Hippocampal formation (tissue), 2 donors: ENCODE results near the gene AQP6.
A peak's percentile ranks its signal among the peaks of the same experiment; 100 is the strongest.
"Not testable (repeated sequence)": the region's sequence is repeated elsewhere in the genome, so short reads cannot be mapped to it uniquely, and the experiment has no call there.

Source experiments
- DNase-seq, 2 donors: peaks; one replicate each; lab custom pipeline; 2025; lab: John Stamatoyannopoulos, UW

AQP6 gene

DNA sequence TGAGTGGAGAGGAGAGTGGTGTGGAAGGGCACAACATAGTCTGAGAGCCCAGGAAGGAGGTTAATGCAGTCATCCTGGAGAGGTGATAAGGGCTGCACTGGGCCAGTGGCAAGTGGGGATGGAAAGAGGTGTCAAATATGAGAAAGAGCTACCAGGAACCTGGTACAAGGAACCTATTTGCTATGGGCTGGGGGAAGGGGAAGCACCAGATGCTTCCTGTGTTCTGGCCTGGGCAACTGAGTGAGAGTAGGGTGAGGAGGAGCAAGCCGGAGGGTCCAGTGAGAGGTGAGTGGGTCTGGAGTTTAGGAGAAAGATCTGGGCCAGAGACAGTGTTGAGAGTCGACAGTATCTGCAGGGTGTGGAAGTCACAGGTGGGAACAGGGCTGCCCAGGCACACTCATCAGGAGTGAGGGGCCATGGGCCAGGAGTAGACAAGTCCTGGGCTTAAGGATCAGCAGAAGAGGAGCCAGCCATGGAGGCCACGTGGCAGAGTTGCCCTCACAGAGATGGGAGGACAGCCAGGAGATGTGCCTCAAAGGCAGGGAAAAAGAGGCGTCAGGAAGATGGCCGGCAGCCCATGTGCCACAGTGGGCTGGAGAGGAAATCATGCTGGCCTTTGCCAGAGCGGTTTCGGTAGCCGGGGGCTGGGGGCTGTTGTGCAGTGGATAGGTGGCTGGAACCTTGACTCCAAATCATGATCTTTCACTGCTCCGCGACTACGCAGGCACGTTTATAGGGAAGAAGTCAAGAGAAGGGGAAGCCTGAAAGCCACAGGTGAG is 2.9 kb upstream of the AQP6 start:
- no peak for DNase-seq

GRCh38 chr12:49970658-49971057 is 2.1 kb upstream of the AQP6 start:
- no peak for DNase-seq

GRCh38 chr12:49971141-49971540 is 1.6 kb upstream of the AQP6 start:
- no peak for DNase-seq

DNA sequence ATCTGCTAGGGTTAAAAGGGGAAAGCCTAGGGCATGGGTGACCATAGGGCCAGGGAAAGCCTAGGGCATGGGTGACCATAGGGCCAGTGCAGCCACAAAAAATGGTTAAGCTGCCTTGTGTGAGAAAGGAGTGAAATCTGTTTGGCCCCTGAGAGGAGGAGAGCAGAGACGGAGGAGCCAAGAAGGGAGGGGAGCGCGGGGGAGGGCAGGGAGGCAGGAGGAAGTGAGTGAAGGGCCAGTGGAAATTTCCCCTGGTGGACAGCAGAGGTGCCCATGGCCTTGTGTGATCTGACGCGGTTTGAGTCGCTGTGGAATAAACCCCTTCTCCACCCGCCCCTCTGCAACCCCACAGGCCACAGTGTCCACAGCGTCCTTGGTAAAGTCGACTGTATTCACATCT is 618 bp upstream of the AQP6 start:
- no peak for DNase-seq

DNA sequence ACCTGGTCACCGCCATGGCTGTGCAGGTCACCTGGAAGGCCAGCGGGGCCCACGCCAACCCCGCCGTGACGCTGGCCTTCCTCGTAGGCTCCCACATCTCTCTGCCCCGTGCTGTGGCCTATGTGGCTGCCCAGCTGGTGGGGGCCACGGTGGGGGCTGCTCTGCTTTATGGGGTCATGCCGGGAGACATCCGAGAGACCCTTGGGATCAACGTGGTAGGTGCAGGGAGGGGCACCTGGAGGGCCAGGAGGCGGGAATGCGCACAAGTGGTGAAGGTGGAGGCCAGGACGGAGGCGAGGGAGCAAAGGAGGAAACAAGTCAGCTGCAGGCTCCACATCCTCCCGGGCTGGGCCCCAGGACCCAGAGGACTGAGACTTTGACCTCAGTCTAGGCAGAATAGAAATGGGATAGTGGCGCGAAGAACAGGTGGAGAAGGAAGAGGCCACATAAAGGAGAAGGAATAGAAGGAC is 649 bp downstream of the AQP6 start:
- DNase-seq = no peak

- peak; percentile 70 to 72 for DNase-seq
Measured at GRCh38 chr12:49974231-49974675, 1.5 kb downstream of the AQP6 start.

DNA sequence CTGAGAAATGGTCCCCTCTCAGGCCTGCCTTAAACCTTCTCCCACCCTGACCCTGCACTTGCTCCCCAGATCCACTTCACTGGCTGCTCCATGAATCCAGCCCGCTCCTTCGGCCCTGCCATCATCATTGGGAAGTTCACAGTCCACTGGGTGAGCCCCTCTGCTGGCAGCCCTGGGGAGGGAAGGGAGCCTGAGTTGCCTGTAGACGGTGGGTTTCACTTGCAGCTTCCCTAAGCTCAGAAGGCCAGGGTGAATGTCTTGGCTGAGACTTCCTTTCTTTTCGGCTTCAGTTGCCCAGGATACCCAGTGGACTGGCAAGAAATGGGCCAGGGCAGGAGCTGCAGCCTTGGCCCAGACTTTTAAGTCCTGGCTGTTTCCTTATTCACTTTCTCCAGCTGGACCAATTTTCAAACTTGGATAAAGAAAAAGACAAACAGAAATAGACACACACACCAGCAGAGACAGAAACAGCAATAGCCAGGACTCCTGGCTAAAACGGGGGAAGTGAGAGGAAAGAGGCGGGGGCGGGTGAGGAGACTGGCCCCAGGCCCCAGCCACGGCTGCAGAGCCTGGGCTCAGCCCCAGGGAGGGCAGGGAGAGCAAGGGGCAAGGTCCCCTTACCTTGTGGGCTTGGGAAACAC is 2.0 kb downstream of the AQP6 start:
- DNase-seq = peak; percentile 36 to 66

- DNase-seq = no peak
Measured at GRCh38 chr12:49975318-49975761, 2.6 kb downstream of the AQP6 start.

DNA sequence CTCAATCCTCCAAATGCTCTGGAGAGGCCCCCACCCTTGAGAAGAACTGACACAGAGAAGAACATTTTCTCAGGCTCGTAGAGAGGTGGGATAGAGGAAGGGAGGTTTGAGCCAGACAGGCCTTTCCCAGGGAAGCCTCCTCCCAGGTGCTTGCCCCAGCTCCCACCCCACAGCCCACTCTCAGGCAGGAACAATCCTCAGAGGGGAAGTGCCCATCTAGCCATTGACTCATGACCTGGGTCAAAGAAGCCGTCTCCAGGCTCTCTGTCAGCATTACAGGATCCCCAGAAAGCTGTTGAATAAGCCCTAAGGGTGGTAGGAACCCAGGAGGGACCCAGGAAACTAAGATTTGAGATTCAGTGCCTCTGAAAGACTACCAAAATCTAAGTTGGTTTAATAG is 3.8 kb downstream of the AQP6 start:
- DNase-seq = no peak

DNA sequence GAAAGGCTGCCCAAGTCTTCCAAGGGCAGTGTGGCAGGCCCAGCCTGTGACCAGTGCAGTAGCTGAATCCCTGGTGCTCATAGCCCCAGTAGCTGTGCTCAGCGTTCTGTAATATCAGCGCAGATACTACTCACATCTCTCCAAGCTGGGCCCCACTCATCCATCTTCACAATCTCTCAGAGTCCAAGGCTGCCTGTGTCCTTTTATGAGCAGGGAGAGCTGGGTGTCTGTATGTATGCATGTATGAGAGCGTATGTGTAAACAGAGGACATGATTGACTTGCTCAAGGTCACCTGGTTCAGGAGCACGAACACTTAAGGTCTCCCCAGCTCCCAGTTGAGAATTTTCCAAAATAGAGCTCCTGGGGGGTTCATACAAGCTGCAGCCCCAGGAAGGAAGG is 5.4 kb downstream of the AQP6 start:
- DNase-seq = no peak

GRCh38 chr12:49979016-49979586 is 6.4 kb downstream of the AQP6 start:
- DNase-seq = peak; percentile 75 to 79

DNA sequence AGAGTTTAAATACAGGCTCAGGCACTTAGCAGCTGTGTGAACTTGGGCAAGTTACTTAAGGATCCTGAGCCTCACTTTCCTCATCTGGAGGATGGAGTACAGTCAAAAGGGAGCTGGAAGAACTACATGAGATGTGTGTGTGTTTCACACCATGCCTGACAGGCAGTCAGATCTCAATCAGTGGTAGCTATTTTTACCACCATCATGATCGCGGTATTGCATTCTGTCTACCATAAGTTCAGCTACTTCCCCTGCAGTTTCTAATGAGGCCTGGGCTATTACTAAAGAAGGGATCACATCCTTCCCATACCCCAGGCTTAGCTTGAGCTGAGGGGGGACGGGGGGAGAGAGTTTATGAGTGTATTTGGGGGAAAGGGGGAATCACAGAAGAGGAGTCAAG is 7.0 kb downstream of the AQP6 start:
- DNase-seq = no peak

DNA sequence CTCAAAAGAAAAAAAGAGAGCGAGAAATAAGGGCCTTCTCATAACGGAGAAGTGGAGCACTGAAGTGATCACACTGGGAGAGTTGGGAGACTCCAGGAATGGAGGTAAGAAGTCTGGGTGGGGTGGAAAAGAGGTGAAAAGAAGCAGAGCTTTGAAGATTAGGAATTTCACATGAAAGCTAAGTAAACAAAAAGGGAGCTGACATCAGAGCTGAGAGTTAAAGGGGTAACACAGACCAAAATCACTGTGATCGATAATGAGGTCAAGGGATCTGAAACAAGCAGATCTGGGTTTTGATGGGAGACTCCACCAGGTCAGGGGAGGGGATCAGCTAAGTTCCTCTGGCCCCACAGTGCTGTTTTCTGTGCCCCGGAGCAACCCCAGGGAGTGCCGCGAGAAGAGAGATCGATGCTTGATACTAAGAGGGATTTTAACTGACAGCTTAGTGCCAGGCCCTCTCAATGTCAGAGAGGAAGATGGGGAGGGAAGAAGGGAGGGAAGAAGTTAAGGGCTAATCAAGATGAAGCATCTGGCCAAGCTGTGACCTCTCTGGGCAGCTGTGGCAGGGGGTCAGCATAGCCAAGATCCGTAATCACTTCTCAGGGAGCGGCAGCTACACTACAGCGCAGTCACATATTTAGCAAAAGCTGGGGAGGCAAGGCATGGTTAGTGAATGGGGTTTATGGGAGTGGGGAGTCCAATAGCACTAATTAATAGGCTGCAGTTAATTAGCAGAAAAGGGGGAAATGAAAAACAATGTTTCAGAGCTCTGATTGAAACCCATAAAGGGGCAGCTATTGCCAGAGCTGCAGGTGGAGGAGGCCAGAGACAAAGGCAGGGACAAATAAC is 8.0 kb downstream of the AQP6 start:
- no peak for DNase-seq

DNA sequence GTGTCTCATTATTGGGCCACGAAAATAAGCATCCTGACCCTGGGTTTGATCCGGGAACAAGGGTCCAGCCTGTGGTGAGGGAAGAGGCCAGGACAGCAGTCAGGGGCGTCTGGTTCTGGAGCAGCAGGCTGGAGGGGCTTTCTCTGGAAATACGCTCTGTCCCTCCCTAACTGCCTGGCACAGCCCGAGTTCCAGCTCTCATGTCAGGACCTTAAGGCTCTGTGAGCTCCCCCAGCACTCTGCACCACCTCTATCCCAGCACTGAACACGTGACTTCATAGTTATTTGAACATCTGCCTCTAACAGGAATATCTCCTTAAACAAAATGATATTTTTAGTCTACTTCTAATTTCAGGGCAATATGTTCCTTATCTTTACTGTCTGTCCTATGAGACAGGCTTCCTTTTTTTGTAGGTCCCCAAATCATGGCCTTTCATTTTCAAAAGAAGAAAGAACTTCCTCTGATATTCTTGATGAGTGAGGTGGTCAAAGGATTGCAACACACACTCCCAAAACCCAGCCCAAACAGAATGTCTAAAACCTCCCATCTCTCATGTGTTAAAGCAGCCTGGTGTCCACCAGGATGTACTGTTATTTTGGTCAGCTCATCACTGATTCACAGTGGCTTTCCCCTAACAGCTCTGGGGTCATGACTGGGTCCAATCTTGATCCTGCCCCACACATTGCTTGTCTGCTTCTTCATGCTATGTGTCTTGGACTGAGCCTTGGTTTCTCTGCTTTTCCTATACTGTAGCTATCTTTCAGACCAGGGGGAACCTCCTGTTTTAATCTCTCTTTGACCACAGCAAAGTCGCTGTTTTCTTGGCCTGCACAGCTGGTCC is 9.7 kb downstream of the AQP6 start:
- no peak for DNase-seq

DNA sequence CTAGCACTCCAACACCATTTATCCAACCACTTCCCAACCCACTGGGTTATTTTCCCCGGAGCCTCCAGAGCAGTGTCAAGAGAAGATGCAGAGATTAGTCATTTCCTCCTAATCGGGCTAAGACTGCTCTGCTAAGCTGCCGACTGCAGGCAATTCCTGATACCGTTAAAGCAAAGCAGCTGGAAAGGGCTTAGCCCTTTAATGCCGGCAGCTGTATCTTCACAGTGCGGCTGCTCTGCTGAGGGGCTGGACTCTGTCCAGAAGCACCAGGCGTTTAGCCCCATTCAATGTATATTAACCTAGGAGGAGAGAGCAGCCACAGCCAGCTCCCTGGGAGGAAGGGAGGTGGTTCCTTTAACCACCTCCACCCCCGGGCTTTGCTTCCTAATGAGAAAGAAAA is 11.1 kb downstream of the AQP6 start:
- DNase-seq = peak in 1 of 2 donors; percentile 27

GRCh38 chr12:49984476-49985359 is 12.0 kb downstream of the AQP6 start:
- DNase-seq = no peak

DNA sequence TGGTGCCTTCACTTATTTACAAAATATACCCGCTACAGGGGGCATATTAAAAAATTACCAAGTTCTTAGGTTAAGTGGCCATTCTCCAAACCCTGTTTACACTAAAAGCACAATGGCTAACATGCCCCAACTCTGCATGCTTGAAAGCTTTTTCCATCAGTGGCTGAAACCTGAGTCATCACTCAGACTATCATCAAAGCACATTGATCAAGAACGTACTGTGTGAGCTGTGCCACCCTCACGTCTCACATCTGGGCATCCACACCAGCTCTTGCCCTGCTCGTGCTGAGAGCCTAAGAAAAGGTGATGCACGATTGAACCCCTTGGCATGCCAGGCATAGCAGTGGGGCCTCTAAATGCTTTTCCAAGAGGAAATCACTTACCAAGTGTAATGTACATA is 13.2 kb downstream of the AQP6 start:
- DNase-seq = no peak

DNA sequence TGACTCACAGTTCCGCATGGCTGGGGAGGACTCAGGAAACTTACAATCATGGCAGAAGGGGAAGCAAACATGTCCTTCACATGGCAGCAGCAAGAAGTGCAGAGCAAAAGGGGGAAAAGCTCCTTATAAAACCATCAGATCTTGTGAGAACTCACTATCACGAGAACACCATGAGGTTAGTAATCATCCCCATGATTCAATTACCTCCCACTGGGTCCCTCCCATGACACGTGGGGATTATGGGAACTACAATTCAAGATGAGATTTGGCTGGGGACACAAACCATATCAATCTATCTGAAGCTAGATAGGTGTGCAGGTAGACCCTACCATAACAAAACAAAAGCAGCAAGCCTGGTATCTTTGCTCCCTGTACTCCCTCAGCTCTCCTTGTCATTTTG is 13.7 kb downstream of the AQP6 start:
- not testable (repeated sequence) for DNase-seq

GRCh38 chr12:49987625-49988303 is 15.0 kb downstream of the AQP6 start:
- no peak for DNase-seq

- not testable (repeated sequence) for DNase-seq
Measured at GRCh38 chr12:49989400-49989799, 16.7 kb downstream of the AQP6 start.
